Kidney tubule cell (primary cell): ENCODE results near the gene KSR1.

Experiments
- DNase-seq: peaks from one replicate; pipeline ENCODE4 v3.0.0-alpha.2; 2018; ENCODE audit warnings: low spot score

KSR1 gene

DNA sequence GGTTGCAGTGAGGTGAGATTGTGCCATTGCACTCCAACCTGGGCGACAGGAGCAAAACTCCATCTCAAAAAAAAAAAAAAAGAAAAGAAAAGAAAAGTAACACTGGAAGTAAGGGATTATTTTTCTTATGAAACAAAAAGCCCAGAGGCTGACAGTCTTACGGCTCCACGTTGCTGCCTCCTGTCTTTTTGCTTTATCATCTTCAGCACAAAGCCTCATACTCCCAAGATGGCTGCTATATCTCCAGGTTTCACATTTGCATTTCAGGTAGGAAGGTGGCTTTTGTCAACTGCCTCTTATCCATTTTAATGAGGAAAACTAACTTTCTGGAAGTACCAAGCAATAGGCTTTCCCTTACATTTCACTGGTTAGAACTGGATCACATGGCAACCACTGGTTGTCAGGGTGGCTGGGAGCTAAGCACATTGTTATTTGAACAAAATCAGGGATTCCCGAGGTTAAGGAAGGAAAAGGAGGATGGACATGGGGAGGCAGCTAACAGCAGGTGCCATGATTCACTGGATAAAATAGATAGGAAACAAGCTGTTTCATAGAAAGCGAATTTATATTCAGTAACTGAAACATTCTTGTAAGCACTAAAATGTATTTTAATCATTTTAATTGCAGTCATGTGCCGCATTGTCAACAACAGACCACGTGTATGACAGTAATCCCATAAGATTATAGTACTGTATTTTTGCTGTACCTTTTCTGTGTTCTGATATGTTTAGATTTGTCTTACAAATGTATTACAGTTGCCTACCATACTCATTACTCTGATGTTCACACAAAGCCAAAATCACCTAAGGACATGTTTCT is 58.6 kb downstream of the KSR1 start:
- no peak for DNase-seq

DNA sequence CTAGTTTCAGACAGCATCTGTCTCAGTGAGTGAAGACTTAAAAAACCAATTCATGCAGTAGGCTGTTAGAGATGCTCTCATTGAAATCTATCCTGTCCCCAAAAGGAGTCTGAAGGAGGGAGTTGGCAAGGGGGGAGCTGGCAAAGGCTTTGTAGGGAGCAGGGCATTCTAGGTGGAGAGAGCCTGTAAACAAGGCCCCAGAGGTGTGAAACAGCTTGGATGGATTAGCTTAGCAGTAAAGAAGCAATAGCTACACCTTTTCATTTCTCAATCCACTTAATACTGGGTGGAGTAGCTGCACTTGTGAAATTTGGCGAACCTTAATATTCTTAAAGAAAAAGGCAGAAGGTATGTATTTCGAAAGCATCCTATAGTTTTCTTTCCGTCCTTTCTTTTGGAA is 61.8 kb downstream of the KSR1 start:
- DNase-seq: no peak

DNA sequence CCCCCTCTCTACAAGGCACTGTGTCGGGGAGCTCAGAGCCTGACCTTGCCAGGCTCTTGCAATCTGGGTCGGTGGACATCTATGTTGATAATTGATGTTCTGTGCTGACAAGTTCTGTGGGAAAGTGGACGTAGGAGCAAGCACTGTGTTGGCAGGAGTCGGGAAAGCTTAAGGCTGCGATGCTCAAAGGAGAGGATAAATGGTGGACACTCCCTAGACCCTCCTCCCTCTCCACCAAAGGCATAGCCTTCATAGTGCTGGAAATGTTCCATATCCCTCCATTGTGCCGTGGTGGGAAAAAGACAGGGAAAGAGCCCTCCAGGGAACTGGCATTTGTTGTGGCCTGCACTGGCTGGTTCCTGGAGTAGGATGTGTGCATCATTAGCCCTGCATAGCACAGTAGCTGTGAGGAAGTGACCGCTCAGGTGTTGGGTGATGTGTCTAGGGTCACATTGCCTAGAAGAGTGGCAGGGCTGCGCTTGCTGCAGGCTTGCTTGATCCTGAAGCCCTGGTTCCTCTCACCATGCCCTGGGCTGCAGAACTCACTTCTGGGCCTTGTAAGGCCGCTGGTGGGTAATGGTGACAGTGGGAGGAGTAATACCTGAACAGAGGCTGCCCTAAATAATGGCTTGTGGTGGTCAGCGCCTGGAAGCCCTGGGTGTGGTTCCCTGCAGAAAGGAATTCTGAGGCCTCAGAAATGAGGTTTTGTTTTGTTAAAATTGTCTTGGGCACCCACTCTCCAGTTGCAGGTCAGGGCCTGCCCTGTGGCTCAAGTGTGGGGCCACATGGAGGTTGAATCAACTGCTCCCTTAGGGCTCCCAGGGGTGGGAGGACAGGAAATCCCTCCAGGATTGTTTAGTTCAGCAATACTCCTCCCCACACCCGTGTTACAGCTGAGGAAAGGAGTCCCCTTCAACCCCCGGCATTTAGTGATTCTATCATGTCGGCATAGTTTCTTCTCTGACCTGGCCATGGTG is 62.6 kb downstream of the KSR1 start:
- no peak for DNase-seq

DNA sequence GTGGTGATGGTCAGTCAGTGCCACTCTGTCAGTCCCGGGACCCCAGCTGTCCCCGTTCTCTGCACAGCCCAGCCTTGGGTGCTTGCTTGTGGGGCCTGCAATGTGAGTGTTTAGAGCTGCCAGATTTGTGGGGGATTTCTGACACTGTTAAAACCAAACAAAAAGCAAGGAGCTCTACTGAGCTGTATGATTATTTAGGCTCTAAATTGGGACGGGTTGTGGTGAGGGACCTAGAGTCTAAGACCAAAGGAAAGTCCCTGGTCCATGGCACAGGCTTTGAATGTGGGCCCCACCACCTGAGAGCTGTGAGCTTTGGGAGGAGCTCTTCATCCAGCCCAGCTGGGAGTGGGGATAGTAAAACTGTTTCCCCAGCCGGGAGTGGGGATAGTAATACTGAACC is 63.3 kb downstream of the KSR1 start:
- DNase-seq: no peak

DNA sequence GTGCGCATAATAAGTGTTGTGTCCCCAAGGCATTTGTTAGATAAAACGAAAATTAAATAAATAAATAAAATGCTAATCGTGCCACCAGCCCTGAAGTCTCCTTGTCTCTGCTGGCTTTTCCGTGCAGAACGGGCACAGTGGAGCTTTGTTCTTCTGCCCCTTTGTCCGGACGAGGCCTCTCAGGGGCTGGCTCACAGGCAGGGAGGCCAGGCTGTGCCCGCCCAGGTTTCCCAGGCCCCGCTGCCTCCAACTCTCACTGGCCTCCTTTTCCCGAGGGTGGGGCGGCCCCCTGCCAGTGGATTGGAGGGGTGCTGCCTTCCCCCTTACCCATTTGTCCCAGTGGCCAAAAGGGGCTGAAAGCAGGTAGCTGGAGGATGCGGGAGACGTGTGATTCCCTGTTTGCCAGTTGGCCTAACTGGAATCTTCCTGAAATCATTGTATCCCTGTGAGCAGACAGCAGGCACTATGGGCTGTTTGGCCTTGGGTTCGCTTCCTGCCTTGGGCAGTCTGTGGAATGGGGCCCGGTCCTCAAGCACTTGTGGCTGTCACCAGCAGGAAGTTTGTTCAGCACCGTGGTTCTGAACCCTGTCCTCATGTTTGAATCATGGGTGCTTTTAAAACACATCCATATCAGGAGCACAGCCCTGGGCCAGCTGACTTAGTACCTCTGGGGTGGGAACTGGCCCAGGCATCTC is 64.4 kb downstream of the KSR1 start:
- no peak for DNase-seq

DNA sequence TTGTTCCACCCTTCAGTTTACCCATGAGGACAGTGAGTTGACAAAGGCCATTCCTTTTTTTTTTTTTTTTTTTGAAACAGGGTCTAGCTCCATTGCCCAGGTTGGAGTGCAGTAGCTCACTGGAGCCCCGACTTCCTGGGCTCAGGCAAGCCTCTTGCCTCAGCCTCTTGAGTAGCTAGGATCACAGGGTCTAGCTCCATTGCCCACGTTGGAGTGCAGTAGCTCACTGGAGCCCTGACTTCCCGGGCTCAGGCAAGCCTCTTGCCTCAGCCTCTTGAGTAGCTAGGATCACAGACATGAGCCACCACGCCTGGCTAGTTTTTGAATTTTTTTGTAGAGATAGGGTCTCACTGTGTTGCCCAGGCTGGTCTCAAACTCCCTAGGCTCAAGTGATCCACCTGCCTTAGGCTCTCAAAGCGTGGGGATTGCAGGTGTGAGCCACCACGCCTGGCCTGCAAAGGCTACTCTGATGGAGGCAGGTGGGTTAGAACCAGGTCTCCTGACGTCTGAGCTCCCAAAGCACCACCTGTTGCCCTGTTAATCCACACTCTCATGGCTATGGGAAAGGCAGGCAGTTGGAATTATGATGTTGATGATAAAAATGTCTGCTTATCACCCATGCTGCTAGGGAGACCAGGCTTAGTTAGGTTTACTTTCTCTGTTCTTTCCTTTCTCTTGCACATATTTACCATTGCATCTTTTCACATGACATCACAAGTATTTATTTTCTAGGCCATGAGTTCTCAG is 65.2 kb downstream of the KSR1 start:
- DNase-seq: no peak

DNA sequence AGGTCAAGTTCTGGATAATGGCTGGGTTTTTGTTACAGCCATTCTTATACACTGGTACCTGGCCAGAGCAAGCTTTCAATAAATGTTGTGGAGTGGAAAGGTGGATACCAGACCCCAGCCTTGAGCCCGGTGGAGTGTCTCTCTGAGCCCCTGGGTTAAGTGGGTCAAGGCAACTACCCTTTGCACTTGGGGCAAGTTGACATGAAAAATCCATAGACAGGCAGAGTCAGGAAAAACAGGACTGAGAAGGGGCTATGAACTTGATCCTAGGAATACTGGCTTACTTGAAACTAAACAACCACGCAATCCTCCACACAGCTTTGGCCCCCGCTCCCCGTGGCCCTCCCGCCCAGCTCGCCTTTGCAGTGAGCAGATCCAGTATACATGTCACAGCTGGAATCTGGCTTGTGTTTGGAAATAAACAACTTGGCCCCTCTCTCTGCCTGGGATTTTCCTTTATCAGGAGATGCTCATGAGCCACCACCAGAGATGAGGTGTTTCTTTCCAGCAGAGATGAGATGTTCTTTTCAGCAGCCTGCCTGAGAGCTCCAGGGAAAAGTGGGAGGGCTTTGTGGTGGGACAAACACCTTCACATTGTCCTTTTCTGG is 65.9 kb downstream of the KSR1 start:
- DNase-seq: no peak

DNA sequence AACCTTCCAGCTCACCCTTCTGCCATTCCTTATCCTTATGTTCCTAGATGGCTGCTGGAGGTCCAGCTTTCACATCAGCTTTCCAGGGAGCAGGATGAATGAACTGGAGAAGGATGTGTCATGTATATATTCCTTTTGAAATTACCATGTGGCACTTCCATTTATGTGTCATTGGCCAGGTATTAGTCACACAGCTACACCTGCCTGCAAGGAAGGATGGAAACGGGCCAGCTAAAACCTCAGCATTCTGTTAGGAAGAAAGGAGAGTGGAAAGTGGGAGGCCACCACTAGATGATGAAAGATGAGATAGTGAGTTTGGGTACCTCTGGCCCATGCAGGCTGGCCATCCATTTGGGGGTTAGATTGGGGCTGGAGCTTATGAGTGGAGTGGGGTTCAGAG is 67.5 kb downstream of the KSR1 start:
- peak; percentile 86 for DNase-seq

DNA sequence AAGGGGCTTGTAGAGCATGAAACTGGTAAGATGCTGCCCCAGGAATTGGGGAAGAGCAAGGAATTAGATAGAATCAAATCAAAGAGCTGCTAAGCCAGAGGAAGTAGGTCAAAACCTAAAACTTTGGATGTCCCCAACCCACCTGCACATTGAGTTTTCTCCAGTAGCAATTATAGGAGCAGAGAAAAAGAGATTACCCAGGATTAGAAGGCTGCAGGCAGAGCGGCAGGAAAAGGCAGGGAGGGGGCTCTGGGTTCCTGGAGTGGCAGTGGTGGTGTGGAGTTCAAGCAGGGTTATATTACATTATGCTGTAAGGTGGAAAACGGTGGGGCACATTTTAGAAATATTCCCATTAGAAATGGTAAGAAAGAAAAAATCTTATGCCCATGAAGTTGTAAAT is 68.3 kb downstream of the KSR1 start:
- DNase-seq: no peak

DNA sequence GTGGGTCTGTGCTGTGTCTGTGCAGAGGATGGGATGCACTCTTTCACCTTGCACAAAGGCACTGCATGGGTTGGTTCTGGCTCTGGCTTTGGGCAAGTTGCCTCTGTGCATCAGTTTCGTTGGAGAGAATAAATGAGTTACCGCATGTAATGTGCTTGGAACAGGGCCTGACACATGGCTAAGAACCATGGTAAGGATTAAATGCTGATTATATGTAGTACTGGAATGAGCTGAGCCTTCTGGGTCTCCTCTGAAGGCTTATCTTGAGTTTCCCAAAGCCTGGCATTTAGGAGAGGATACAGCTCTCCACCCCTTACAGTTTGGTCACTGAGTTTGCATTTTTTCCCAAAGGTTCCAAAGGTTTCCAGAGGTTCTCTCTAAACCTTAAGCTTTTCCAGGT is 69.1 kb downstream of the KSR1 start:
- no peak for DNase-seq

DNA sequence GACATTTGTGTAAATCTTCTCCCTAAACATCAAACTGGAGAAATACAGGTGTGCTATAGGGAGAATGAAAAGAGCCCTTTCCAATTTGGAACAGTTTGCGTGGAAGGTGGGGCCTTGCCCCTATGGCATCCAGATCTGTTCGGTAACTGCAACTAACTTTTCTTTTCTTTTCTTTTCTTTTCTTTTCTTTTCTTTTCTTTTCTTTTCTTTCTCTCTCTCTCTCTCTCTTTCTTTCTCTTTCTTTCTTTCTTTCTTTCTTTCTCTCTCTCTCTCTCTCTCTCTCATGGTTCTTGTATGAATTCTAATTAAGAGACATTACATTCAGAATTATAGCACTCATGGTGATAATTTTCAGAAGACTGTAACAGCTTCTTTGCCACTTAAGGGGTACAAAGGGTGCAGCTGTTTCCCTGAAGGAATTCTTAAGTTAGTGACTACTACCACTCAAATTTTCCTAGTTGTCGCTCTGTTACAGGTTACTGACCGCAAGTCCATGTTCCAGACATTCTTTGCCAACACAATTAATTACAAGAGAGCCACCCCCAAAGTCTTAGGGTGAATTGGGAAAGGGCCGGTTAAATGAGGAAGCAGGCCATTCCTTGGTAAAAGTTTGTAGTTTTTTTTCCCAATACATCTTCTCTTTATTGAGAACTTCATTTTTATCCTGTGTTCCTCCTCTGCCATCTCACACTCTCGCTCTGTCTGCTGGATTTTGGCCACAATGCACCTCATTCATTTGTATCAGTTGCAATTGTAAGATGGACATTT is 69.8 kb downstream of the KSR1 start:
- no peak for DNase-seq

DNA sequence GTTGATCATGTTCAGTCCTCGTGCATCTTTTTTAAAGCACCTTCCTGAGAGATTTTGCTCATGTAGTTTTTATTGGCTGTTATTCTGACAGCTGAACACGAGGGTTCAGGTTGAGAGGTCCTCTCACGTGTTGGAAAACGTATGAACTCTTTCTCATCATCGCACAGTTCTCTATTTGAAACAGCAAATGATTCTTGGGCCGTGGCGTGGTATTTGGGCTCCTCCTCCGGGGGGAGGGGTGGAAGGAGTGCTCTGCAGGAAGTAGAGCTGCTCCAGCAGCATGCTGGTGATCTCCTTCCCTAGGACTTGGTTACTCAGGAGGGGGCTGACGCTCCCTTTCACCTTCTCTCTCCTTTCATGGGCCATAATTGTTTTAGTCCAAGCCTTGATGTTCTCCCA is 70.4 kb downstream of the KSR1 start:
- DNase-seq: peak; percentile 64

DNA sequence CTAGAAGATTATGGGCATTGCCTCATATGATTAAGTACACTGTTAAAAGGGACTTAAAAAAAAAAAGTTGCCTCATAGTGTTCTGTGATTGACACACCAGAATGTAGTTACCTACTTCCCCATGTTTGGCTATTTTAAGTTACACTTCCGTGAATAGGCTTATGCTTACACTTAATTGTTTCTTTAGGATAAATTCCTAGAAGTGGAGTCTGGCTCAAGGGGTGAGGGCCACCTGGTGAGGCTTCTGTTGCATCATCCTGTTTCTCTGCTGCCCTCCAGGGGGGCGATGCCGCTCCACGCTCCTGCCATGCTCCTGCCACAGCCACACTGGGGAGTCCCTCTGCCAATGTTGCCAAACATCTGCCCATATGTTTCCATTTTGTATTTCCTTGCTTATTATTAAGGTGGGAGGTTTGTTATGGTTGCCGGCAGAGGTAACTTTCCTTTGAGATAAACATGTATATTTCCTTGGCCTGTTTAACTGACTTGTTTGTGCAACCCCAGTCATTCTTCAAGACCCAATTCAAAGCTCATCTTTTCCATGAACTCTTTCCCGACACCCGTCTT is 73.1 kb downstream of the KSR1 start:
- DNase-seq: no peak

DNA sequence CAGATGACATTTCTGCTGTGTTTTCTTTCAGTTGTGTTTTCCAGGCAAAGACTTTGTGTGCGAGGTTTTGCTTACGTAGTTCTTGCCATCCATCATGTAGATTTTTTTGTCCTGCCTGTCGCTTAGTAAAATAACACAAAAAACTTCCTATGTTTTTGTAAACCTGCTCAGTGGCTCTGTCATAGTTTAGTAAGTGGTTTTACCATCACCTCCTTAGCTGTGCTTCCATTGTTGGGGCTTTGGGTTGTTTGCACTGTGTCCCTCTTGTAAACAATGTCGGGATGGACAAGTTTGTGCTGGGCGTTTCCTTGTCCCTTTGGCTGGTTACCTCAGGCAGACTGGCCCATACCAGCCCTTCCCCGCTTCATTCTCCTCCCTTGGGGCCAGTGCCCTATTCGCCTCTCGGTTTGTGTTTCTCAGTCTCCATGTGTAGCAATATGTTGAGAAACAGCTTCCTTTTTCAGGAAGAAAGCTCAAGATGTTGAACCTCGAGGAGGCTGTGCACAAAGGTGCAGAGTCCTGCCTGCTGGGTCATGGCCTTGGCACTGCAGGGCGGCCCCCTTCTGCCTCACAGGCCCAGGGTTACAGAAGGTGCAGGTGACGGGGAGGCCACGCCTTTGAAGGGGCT is 74.6 kb downstream of the KSR1 start:
- no peak for DNase-seq

DNA sequence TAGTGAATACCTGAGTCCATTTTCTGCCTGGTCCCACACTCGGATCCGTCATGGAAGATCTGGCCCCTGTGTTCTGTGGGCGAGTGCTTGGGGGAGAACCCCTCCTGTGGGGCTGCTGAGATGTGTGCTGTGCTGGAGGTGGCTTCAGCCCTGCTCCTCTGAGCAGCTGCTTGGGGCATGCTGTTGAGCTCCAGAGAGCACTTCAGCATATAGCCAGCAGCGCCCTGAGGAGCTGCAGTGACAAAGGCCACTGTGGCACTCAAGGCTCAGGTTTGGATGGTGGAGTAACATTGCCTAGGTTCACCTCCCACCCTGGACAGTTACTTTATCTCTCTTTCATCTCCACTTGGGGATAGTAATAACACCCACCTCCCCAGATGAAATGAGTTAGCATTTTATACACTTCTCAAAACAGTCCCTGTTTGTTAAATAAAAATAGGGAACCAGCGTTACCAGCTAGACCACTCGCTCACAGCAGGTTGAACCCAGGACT is 75.3 kb downstream of the KSR1 start:
- DNase-seq: no peak

DNA sequence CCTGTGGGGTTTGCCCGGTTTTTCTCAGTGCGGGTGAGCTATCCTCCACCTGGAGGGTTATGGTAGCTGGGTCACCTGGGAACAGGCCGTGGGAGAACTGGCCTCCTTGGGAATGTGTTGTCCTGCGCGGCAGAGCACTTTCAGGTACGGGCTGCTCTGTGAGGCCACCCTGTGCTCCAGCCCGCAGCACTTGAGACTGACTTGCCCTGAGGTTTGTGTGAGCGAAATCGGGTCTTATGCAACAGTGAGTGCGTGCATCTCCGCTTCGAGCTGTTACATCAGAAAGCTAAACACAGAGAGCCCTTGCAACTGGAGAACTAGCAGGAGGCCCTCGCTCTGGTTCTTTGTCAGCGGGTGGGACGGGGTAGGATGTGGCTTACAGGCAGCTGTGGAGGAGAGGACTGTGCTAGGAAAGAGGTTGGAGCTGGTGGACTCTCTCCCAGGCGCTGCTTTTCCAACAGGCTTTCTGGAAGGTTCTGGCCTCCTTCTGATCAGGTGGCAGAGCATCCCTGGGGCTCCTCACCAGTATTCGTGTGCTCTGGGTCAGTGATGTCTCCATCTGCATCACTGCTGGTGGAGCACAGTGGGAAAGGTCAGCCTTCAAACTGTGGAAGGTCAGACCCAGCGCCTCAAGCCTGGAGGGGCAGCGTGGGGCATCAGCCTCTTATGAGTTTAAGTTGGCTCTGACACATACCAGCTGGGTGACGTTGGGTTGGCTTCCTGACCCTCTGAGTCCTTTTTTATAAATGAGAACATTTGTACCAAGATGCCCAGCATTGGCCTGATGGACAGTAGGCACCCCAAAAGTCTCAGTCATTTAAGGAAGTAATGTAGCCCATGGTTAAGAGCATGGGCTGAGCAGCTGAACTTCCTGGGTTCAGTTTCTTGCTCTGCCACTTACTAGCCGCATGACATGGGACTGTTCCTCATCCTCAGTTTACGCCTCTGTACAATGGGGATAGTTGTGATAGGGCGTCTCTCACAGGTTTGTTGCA is 76.3 kb downstream of the KSR1 start:
- DNase-seq: no peak

DNA sequence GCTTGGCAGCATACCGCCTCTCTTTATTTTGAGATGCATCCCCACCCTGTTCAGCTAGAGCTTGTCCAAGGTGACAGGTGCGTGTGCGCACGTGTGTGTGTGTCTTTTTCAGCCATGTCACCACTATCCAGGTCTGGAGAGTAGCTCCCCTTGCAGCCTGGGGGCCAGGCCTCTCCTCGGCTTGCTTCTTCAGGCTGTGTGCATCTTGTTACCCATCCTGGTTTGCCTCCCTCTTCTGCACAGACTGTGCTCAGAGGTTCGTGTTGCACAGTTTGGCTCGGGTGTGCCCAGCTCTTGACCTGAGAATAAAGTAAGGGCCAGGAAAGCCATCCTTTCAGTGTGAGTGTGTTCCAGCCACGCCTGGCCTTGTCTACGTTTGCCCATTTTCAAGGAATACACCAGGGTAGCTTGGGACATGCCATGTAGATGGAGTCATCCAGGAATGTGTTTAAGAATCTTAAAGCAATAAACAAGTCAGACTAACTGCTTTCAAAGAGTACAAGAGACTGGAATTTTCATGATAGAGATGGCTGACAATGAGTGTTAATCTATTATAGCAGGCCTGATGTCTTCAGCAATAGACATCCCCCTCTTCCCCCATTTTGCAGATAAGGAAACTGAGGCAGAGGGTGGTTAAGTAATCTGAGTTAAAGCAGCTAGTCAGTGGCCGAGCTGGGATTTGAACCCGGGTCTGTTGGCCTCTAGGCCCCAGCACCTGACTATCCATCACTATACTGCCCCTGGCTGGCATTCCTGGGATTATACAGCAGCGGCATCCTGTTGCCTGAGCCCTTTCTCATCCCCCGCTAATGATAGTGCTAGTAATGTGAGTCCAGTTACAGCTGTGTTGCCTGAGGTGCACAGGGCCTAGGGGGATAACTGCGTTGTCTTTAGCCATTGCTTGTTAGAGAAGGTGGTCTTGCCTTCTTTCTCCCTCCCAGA is 77.9 kb downstream of the KSR1 start:
- DNase-seq: peak; percentile 90
